DOHH2 (cell line): Measurements from ENCODE around the gene NCAPD2.

Experiments used
- H3F3A ChIP-seq: fragments of 200-600 bp; sonication (generic), shearing (Covaris generic); 2 replicates; pipeline ENCODE4 v1.6.0; 2016; ENCODE audit warnings: antibody characterized with exemption, mild to moderate bottlenecking; ENCODE audit not compliant: control insufficient read depth, insufficient read depth
- H3K27ac ChIP-seq: fragments of 200-600 bp; sonication (generic); 2 replicates; pipeline ENCODE4 v1.5.1; 2014; ENCODE audit warnings: low read depth, mild to moderate bottlenecking, low read length, moderate library complexity
- H3K27me3 ChIP-seq: fragments of 200-600 bp; sonication (generic); 2 replicates; pipeline ENCODE4 v1.6.1; 2014; ENCODE audit warnings: mild to moderate bottlenecking, low read length, mixed read lengths; ENCODE audit not compliant: control insufficient read depth
- H3K36me3 ChIP-seq: fragments of 200-600 bp; sonication (generic); 2 replicates; pipeline ENCODE4 v1.6.1; 2014; ENCODE audit warnings: mild to moderate bottlenecking, low read length, moderate library complexity, mixed read lengths; ENCODE audit not compliant: control insufficient read depth
- H3K4me1 ChIP-seq: fragments of 200-600 bp; sonication (generic); 2 replicates; pipeline ENCODE4 v1.6.1; 2014; ENCODE audit warnings: mild to moderate bottlenecking, low read length, mixed read lengths; ENCODE audit not compliant: control insufficient read depth
- H3K4me2 ChIP-seq: fragments of 200-600 bp; sonication (generic); 2 replicates; pipeline ENCODE4 v1.6.0; 2014; ENCODE audit warnings: mild to moderate bottlenecking, low read length, moderate library complexity
- H3K4me3 ChIP-seq: fragments of 200-600 bp; sonication (generic); 2 replicates; pipeline ENCODE4 v1.5.1; 2014; ENCODE audit warnings: mild to moderate bottlenecking, low read length, mixed read lengths
- H3K79me2 ChIP-seq: fragments of 200-600 bp; sonication (generic); 2 replicates; pipeline ENCODE4 v1.6.1; 2014; ENCODE audit warnings: mild to moderate bottlenecking, low read length, mixed read lengths; ENCODE audit not compliant: control insufficient read depth
- H3K9me2 ChIP-seq: fragments of 200-600 bp; sonication (generic); replicated peaks from 2 replicates; pipeline ENCODE4 v1.6.1; 2014; ENCODE audit warnings: mild to moderate bottlenecking, low read length, mixed read lengths; ENCODE audit not compliant: control insufficient read depth
- H3K9me3 ChIP-seq: fragments of 200-600 bp; sonication (generic); 2 replicates; pipeline ENCODE4 v1.6.1; 2014; ENCODE audit warnings: antibody characterized with exemption, low read length, mixed read lengths; ENCODE audit not compliant: control insufficient read depth, insufficient read depth
- H4K20me1 ChIP-seq: fragments of 200-600 bp; sonication (generic); 2 replicates; pipeline ENCODE4 v1.6.0; 2014; ENCODE audit warnings: low read depth, mild to moderate bottlenecking, antibody characterized with exemption, low read length, moderate library complexity; ENCODE audit not compliant: control insufficient read depth, insufficient read depth
- CTCF ChIP-seq: fragments of 200-600 bp; sonication (generic); IDR thresholded peaks from one replicate; pipeline ENCODE4 v1.5.1; 2014; ENCODE audit warnings: antibody characterized with exemption, mild to moderate bottlenecking, low read depth, low read length; ENCODE audit not compliant: poor library complexity, severe bottlenecking
- EZH2phosphoT487 ChIP-seq: fragments of 200-600 bp; sonication (generic); IDR thresholded peaks from 2 replicates; pipeline ENCODE4 v1.6.1; 2017; ENCODE audit warnings: borderline replicate concordance, mild to moderate bottlenecking, antibody characterized with exemption, low read length, moderate library complexity, mixed read lengths

NCAPD2 gene

GRCh38 chr12:6549684-6550151, 55.8 kb downstream of the NCAPD2 start:
- H3F3A ChIP-seq = no peaks in the 10 kb centered on the region
- 0 out of 2 replicates have a peak, but pooled peaks cover 3% of the 10 kb centered on the region for H4K20me1 ChIP-seq
- no peak overlapping the region for H3K27ac ChIP-seq
- TF ChIP-seq EZH2phosphoT487 (no peak), CTCF (no peak)
- H3K4me1 ChIP-seq = peaks cover 14% of the 10 kb centered on the region
- peaks cover 77% of the 10 kb centered on the region for H3K36me3 ChIP-seq
- H3K9me3 ChIP-seq = no peaks in the 10 kb centered on the region
- H3K4me2 ChIP-seq = no peak overlapping the region
- H3K9me2 ChIP-seq = no peaks in the 10 kb centered on the region
- H3K27me3 ChIP-seq = no peaks in the 10 kb centered on the region
- no peak overlapping the region for H3K4me3 ChIP-seq
- H3K79me2 ChIP-seq = peaks cover 48% of the 10 kb centered on the region

GRCh38 chr12:6550294-6551062, 56.6 kb downstream of the NCAPD2 start:
- Histone ChIP-seq H3K9me2 (no peaks in the 10 kb centered on the region), H3K79me2 (peaks cover 55% of the 10 kb centered on the region), H4K20me1 (0 out of 2 replicates have a peak, but pooled peaks cover 3% of the 10 kb centered on the region), H3K4me3 (no peak overlapping the region), H3K4me2 (no peak overlapping the region), H3F3A (no peaks in the 10 kb centered on the region), H3K36me3 (peaks cover 83% of the 10 kb centered on the region), H3K27ac (no peak overlapping the region), H3K27me3 (no peaks in the 10 kb centered on the region), H3K9me3 (no peaks in the 10 kb centered on the region), H3K4me1 (peaks cover 14% of the 10 kb centered on the region)
- TF ChIP-seq CTCF (no peak), EZH2phosphoT487 (no peak)

- Histone ChIP-seq H4K20me1 (0 out of 2 replicates have a peak, but pooled peaks cover 3% of the 10 kb centered on the region), H3K4me2 (no peak overlapping the region), H3F3A (no peaks in the 10 kb centered on the region), H3K9me2 (no peaks in the 10 kb centered on the region), H3K9me3 (no peaks in the 10 kb centered on the region), H3K27ac (no peak overlapping the region), H3K36me3 (peaks cover 78% of the 10 kb centered on the region), H3K4me3 (no peak overlapping the region), H3K27me3 (no peaks in the 10 kb centered on the region), H3K4me1 (peaks cover 16% of the 10 kb centered on the region), H3K79me2 (peaks cover 59% of the 10 kb centered on the region)
- TF ChIP-seq EZH2phosphoT487 = no peak
These were observed 57.2 kb downstream of the NCAPD2 start for GRCh38 chr12:6551063-6551461.

- no peak for TF ChIP-seq EZH2phosphoT487
- no peak for TF ChIP-seq CTCF
- Histone ChIP-seq H3K79me2 (peaks cover 61% of the 10 kb centered on the region), H3K9me2 (no peaks in the 10 kb centered on the region), H3K4me3 (no peak overlapping the region), H3K4me1 (peaks cover 20% of the 10 kb centered on the region), H3K27me3 (no peaks in the 10 kb centered on the region), H4K20me1 (0 out of 2 replicates have a peak, but pooled peaks cover 3% of the 10 kb centered on the region), H3K4me2 (no peak overlapping the region), H3F3A (peaks cover 2% of the 10 kb centered on the region; the same call in 1 of the 2 replicates), H3K36me3 (peaks cover 79% of the 10 kb centered on the region), H3K9me3 (no peaks in the 10 kb centered on the region), H3K27ac (no peak overlapping the region)
These were observed 57.7 kb downstream of the NCAPD2 start for GRCh38 chr12:6551496-6552139.
